ENCODE measurements around the gene ANKFN1. TPM values are rescaled to one million over a fixed set of nuclear protein-coding genes. Genes with fewer than 3 reads are reported as not detected.

ANKFN1 gene
- total RNA-seq, 1 donor from 2014 or later: 0.21 TPM

GRCh38 chr17:56313201-56313600 is 159.9 kb downstream of the ANKFN1 start:
- Mint-ChIP-seq H3K36me3 (ENCODE audit: low read depth) (no peaks in the 10 kb centered on the region), H3K4me3 (no peak overlapping the region), H3K9me3 (no peaks in the 10 kb centered on the region), H3K4me1 (peaks cover 17% of the 10 kb centered on the region), H3K27me3 (ENCODE audit: low read depth) (no peaks in the 10 kb centered on the region), H3K27ac (ENCODE audit: unreplicated experiment) (no peak overlapping the region)
- no peak for DNase-seq (ENCODE audit: low read depth, low spot score)
- no peak for TF ChIP-seq CTCF (conservative IDR thresholded peaks at IDR 0.05)

- Mint-ChIP-seq H3K4me3 (no peak overlapping the region), H3K27me3 (ENCODE audit: low read depth) (no peaks in the 10 kb centered on the region), H3K9me3 (no peaks in the 10 kb centered on the region), H3K36me3 (ENCODE audit: low read depth) (no peaks in the 10 kb centered on the region), H3K4me1 (peaks cover 17% of the 10 kb centered on the region), H3K27ac (ENCODE audit: unreplicated experiment) (no peak overlapping the region)
- DNase-seq (ENCODE audit: low read depth, low spot score): no peak
- no peak for TF ChIP-seq CTCF (conservative IDR thresholded peaks at IDR 0.05)
These were observed 160.8 kb downstream of the ANKFN1 start for GRCh38 chr17:56314026-56314425.

GRCh38 chr17:56314984-56315602 is 161.8 kb downstream of the ANKFN1 start:
- Mint-ChIP-seq H3K4me3 (no peak overlapping the region), H3K9me3 (peaks cover 2% of the 10 kb centered on the region), H3K36me3 (ENCODE audit: low read depth) (no peaks in the 10 kb centered on the region), H3K4me1 (peaks cover 18% of the 10 kb centered on the region), H3K27ac (ENCODE audit: unreplicated experiment) (no peak overlapping the region), H3K27me3 (ENCODE audit: low read depth) (no peaks in the 10 kb centered on the region)
- TF ChIP-seq CTCF (conservative IDR thresholded peaks at IDR 0.05): no peak
- no peak for DNase-seq (ENCODE audit: low read depth, low spot score)

GRCh38 chr17:56316604-56317003 is 163.3 kb downstream of the ANKFN1 start:
- Mint-ChIP-seq H3K4me1 (peaks cover 34% of the 10 kb centered on the region), H3K4me3 (no peak overlapping the region), H3K27me3 (ENCODE audit: low read depth) (no peaks in the 10 kb centered on the region), H3K9me3 (peaks cover 2% of the 10 kb centered on the region), H3K36me3 (ENCODE audit: low read depth) (no peaks in the 10 kb centered on the region), H3K27ac (ENCODE audit: unreplicated experiment) (no peak overlapping the region)
- DNase-seq (ENCODE audit: low read depth, low spot score): no peak
- no peak for TF ChIP-seq CTCF (conservative IDR thresholded peaks at IDR 0.05)

- H3K36me3 Mint-ChIP-seq (ENCODE audit: low read depth): no peaks in the 10 kb centered on the region
These were observed 164.3 kb downstream of the ANKFN1 start for GRCh38 chr17:56317351-56318208.

More at GRCh38 chr17:56317351-56318208, 164.3 kb downstream of the ANKFN1 start:
- Mint-ChIP-seq H3K4me3 (no peak overlapping the region), H3K4me1 (peaks cover 41% of the 10 kb centered on the region), H3K9me3 (peaks cover 2% of the 10 kb centered on the region), H3K27me3 (ENCODE audit: low read depth) (peaks cover 2% of the 10 kb centered on the region), H3K27ac (ENCODE audit: unreplicated experiment) (no peak overlapping the region)
- DNase-seq (ENCODE audit: low read depth, low spot score): no peak
- no peak for TF ChIP-seq CTCF (conservative IDR thresholded peaks at IDR 0.05)

All from neural crest cell (in vitro differentiated cells).